ENCODE data around the gene LRRFIP1. TPM values are rescaled to one million over a fixed set of nuclear protein-coding genes. Genes with fewer than 3 reads are reported as not detected.

LRRFIP1 gene
- total and polyA plus RNA-seq, 2 of the 13 experiments (the other 11 are each of a cell fraction or from before 2014, with no cell fraction given) = 15.9 to 40.5 TPM

DNA sequence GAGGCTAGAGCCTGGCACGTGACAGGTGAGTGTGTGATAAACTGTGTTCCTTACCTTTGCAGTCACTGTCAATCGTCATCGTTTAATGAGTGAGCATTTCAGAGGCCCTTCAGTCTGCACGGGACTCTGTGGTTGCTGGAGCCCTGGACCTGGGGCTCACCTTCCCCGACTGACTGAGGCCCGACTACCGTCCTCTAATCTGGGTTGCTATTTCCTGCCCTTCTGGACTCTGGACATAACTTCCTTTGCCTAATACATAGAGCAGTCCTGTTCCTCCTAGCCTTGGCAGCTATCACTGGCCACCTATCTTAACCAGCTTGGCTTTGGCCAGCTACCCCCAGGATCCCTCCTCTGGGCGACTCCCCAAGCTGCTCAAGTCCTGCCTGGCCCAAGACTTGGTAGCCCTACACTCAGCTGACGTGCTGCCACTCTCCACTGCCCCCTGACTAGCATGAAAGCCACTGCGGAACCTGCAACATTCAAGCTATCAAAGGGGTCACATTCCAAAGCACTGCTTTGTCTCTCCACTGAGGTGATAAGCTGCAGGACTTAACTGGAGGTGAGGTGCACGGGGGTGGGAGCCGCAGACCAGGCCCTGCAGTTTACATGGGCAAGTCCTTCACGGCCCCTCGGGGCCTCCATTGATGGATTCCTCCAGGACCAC is 25.8 kb upstream of the LRRFIP1 start (continued):
- TF ChIP-seq ZNF407 (CRISPR knock-in tag; IDR thresholded peaks at IDR 0.05; ENCODE audit: not compliant biosample characterization) (no peak), GATA4 (IDR thresholded peaks at IDR 0.05; ENCODE audit: borderline replicate concordance, low read depth) (no peak), NFE2L2 (IDR thresholded peaks at IDR 0.05; ENCODE audit: low read length) (no peak), POLR2A (IDR thresholded peaks at IDR 0.05; ENCODE audit: insufficient read depth in 1 of 2, low read depth in 2 of 2, low read length in 2 of 2) (peak; percentile 65 to 67), ZMAT5 (CRISPR knock-in tag; IDR thresholded peaks at IDR 0.05; ENCODE audit: borderline replicate concordance, low read depth) (no peak), NFE2L1 (CRISPR knock-in tag; IDR thresholded peaks at IDR 0.05; ENCODE audit: borderline replicate concordance) (no peak), IKZF1 (IDR thresholded peaks at IDR 0.05) (no peak), TAF15 (IDR thresholded peaks at IDR 0.05; ENCODE audit: low read depth, low read length, poor library complexity, severe bottlenecking) (no peak), ZBTB20 (CRISPR knock-in tag; IDR thresholded peaks at IDR 0.05; ENCODE audit: borderline replicate concordance, low read depth) (no peak), ZNF383 (CRISPR knock-in tag; IDR thresholded peaks at IDR 0.05; ENCODE audit: borderline replicate concordance) (no peak), ZFP62 (CRISPR knock-in tag; IDR thresholded peaks at IDR 0.05) (no peak), HOMEZ (CRISPR knock-in tag; IDR thresholded peaks at IDR 0.05; ENCODE audit: low read depth) (peak; percentile 46; the same call in 1 of the 2 replicates), ZNF713 (CRISPR knock-in tag; IDR thresholded peaks at IDR 0.05) (no peak), KDM3A (CRISPR knock-in tag; IDR thresholded peaks at IDR 0.05; ENCODE audit: low read depth) (peak; percentile 53; the same call in 1 of the 2 replicates), REL (CRISPR knock-in tag; conservative IDR thresholded peaks at IDR 0.05) (no peak), HHEX (CRISPR knock-in tag; IDR thresholded peaks at IDR 0.05) (no peak), ZNF101 (CRISPR knock-in tag; IDR thresholded peaks at IDR 0.05; ENCODE audit: borderline replicate concordance, low read depth) (no peak), RBAK (CRISPR knock-in tag; IDR thresholded peaks at IDR 0.05) (peak; percentile 84), SCMH1 (CRISPR knock-in tag; IDR thresholded peaks at IDR 0.05; ENCODE audit: borderline replicate concordance) (no peak)
- TF ChIP-seq, protein P1, sequence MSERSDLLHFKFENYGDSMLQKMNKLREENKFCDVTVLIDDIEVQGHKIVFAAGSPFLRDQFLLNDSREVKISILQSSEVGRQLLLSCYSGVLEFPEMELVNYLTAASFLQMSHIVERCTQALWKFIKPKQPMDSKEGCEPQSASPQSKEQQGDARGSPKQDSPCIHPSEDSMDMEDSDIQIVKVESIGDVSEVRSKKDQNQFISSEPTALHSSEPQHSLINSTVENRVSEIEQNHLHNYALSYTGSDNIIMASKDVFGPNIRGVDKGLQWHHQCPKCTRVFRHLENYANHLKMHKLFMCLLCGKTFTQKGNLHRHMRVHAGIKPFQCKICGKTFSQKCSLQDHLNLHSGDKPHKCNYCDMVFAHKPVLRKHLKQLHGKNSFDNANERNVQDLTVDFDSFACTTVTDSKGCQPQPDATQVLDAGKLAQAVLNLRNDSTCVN (CRISPR knock-in tag; IDR thresholded peaks at IDR 0.05; ENCODE audit: borderline replicate concordance) = peak; percentile 51; the same call in 1 of the 2 replicates

All from HepG2 (cell line).